Fibroblast of pulmonary artery (primary cell): ENCODE results near the gene CYTH2.

ENCODE experiments used
- DNase-seq: peaks from one replicate; pipeline ENCODE4 v3.0.0-alpha.2; 2010; ENCODE audit warnings: low read depth
- H3K4me3 ChIP-seq: replicated peaks from 2 replicates; pipeline ENCODE4 v1.5.1; 2011; ENCODE audit warnings: low read depth, mild to moderate bottlenecking, control low read depth, low read length, moderate library complexity
- TF ChIP-seq, protein P1 (sequence below): IDR thresholded peaks from 2 replicates; pipeline ENCODE4 v1.5.1; 2011; ENCODE audit warnings: mild to moderate bottlenecking, control low read depth, low read length, inconsistent platforms; ENCODE audit errors: missing control alignments

The CYTH2 gene

DNA sequence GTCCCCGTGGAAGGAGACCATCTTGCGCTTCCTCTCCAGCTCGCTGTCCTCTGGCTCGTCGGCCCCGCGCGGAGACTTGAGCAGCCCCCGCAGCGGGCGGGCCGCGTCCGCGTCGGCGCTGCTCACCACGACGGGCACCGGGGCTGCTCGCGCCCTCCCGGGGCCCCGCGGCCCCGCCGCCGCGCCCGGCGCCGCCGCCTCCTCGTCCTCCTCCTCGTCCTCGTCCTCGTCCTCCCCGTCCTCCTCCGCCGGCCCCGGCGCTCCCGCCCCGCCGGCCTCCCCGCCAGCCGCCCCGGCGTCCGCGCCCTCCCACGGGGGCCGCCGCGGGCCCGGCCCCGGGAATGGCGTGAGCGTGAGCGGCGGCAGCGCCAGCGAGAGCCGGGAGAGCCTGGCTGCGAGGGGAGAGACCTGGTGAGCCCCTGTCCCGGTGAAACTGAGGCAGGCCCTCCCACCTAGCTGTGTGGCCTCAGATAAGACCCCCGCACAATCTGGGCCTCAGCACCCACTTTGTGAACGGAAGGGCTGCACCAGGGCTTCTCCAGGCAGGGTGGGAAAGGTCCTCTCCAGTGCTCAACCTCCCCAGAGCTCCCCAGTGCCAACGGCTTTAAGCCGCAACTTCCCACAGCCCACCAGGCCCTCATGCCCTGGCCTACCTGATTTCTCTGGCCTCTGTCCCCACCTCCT lies 24.7 kb downstream of the CYTH2 start:
- TF ChIP-seq, protein P1, sequence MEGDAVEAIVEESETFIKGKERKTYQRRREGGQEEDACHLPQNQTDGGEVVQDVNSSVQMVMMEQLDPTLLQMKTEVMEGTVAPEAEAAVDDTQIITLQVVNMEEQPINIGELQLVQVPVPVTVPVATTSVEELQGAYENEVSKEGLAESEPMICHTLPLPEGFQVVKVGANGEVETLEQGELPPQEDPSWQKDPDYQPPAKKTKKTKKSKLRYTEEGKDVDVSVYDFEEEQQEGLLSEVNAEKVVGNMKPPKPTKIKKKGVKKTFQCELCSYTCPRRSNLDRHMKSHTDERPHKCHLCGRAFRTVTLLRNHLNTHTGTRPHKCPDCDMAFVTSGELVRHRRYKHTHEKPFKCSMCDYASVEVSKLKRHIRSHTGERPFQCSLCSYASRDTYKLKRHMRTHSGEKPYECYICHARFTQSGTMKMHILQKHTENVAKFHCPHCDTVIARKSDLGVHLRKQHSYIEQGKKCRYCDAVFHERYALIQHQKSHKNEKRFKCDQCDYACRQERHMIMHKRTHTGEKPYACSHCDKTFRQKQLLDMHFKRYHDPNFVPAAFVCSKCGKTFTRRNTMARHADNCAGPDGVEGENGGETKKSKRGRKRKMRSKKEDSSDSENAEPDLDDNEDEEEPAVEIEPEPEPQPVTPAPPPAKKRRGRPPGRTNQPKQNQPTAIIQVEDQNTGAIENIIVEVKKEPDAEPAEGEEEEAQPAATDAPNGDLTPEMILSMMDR: no peak
- DNase-seq: no peak
- peak overlapping the region; percentile 67 for H3K4me3 ChIP-seq

DNA sequence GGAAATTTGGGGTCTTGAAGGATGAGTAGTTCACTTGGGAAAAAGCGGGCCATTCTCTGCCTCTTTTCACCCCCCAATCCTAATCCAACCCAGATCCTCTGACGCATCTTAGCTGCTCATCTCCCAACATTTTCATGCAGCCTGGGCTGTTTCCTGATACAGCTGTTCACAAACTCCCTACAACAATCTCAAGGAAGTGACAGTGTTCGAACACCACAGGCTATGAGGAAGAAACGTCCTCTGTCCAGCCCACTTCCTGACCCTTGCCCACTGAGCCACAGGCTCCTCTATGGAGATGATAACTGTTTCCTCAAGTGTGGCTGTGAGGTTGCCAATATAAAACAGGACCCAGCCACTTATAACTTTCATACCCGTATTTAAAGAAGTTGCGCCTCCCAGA lies 26.2 kb downstream of the CYTH2 start:
- peak; percentile 49 for DNase-seq
- no peak overlapping the region for H3K4me3 ChIP-seq
- TF ChIP-seq, protein P1: no peak

DNA sequence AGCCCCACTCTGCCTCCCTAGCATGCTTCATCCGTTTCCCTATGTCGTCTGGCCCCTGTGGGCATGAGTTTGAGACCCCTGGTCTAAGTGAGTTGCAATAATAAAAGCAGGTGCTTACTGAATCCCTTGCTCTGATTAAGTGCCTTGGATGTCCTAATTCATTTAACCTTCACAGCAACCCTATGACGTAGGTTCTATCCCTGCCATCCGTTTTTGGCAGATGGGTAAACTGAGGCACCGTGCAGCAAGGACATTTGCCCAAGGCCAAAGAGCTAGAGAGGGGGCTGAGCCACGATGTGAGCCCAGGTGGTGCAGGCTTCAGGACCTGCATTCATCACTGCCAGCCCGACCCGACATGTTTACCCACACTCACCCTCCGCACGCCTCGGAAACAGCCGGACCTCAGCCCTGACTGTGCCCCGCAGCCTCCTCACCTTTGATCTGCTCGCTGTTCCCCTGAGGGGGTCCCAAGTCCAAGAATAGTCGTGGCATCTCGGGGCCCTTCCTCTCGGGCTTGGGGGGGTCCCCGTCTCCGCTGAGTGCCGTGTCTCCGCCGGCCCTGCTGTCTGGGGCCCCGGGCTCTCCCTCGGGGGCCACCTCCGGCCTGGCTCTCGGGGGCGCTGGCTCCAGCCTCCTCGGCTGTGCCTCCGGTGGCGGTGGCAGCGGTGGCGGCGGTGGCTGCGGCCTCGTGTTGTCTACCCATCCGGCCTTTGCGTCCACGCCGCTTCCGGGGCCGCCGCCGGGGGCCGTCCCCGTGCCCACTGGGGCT lies 28.0 kb downstream of the CYTH2 start:
- TF ChIP-seq, protein P1: no peak
- no peak overlapping the region for H3K4me3 ChIP-seq
- no peak for DNase-seq

GRCh38 chr19:48497728-48498594 lies 28.8 kb downstream of the CYTH2 start:
- no peak for DNase-seq
- no peak overlapping the region for H3K4me3 ChIP-seq
- TF ChIP-seq, protein P1: no peak

DNA sequence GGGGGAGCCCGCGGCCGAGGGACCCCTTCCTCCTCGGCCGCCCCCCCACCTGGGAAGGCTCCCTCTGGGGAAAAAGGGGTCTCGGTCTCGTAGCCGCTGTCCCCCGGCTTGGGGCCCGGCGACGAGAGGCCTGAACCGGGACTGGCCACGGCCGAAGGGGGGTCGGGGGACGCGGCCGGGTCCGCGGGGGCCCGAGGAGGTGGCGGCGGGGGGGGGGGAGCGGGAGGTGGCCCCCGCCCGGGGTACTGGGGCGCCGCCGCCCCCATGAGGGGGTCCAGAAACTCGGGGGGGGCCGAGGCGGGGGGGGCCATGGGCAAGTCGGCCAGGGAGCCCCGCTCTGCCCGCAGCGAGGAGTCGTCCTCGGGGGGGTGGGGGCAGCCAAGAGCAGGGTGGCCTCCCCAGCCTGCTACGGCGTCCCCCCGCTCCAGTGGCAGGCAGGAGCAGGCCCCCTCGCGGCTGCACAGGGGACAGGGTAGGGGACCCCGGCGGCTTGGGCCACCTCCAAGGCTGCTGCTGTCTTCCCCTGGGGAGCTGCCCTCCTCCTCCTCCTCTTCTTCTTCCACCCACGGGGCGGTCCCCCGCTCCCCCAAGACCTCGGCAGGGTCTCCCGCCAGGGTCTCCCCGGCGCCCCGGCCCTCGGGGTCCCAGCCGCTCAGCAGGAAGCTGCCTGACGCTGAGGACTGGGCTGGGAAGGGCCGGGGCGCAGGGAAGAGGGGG lies 29.6 kb downstream of the CYTH2 start:
- TF ChIP-seq, protein P1: no peak
- no peak for DNase-seq
- H3K4me3 ChIP-seq: no peak overlapping the region

DNA sequence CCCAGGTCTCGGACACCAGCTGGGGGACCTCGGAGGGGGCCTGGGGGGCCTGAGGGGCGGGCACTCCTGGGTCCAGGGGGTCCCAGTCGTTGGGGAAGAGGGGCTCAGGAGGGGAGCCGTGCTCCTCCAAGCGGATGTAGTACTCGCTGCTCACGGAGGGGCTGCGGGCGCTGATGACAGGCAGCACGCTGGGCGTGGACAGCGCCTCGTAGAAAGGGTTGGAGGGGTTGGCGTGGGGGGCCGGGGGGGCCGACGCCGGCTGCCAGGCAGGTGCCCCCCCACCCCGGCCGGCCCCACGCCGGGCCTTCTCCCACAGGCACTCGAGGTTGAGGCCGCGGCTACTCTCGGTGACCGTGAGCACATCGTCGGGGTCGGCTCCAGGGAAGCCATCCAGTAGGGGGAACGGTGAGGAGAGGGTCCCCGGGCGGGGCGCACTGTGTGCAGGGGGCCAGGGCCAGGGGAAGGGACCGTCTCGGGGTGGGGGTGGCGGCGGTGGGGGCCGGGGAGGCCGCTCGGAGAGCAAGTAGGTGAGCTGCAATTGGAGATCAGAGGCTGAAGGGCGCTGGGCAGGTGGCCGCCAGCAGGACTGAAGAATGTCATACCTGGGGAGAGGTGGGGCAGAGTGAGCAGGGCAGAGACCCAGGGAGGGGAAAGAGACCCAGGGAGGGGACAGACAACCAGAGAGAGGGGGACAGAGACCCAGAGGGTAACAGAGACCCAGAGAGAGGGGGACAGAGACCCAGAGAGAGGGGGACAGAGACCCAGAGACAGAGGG lies 30.3 kb downstream of the CYTH2 start:
- H3K4me3 ChIP-seq: no peak overlapping the region
- DNase-seq: no peak
- TF ChIP-seq, protein P1: no peak
